Measurements from ENCODE around the gene PAQR4.

Gene PAQR4

DNA sequence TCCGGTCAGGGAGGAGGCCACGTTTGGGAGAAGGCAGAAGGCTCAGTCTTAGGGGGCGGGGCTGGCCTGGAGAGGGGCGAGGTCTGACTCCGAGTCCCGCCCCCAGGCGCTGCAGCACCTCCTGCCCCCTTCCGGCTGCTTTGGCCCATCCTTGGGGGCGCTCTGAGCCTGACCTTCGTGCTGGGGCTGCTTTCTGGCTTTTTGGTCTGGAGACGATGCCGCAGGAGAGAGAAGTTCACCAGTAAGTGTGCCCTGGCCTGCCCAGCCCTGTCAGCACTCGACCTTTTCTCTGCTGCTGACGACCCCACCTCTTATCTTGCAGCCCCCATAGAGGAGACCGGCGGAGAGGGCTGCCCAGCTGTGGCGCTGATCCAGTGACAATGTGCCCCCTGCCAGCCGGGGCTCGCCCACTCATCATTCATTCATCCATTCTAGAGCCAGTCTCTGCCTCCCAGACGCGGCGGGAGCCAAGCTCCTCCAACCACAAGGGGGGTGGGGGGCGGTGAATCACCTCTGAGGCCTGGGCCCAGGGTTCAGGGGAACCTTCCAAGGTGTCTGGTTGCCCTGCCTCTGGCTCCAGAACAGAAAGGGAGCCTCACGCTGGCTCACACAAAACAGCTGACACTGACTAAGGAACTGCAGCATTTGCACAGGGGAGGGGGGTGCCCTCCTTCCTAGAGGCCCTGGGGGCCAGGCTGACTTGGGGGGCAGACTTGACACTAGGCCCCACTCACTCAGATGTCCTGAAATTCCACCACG is 52.5 kb downstream of the PAQR4 start:
- peak; percentile 82 for DNase-seq (ENCODE audit: low spot score)

DNA sequence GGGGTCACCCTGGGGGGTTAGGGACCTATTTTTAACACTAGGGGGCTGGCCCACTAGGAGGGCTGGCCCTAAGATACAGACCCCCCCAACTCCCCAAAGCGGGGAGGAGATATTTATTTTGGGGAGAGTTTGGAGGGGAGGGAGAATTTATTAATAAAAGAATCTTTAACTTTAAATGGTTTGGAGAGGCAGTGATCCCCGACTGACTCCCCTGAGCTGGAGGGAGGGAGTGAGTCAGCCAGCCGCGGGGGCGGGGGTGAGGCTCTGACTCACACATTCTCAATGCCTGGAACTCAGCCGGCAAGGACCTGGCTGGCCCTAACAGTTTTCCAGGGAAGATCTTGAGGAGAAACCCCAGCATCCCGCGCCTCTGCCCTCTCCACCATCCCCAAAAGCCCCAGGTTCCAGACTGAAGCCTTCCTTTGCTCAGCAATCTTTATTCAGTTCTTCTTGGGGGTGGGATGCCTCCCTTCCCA is 53.1 kb downstream of the PAQR4 start:
- DNase-seq (ENCODE audit: low spot score) = no peak

DNA sequence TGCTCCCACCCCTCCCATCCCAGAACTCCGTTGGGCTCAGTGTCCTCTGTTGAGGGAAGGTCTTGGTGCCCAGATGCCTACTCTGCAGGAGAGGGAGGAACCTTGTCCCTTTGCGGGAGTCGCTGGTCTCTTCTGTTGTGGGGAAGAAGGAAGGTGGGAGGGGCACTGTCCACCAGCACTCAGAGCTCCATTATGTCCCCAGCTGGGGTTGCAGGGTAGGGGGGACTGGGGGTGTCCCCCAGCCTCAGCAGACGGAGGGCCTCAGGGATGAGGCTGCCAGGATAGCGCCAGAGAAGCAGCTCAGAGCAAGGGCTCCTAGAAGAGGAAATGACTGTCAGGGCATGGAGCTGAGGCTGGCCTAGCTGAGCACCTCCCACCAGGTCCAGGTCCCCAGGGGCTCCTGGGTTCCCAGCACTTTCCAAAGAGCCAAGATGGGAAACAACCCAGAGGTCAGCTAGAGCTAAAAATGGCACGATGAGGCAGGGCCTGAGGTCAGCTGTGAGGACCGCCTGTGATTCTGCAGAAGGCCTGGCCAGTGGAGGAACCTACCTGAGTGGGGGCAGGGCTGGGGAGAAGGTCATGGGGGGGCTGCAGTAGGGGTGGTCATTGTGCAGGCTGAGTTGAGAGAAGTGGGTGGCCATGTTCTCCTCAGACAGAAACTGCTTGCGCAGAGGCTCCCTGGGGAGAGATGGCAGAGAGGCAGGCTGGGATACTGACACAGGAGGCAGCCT is 53.7 kb downstream of the PAQR4 start:
- no peak for DNase-seq (ENCODE audit: low spot score)

Measured in germinal center (tissue), 1 donor.